HepG2 (cell line): ENCODE results near the gene SIRPA. TPM values are rescaled to one million over a fixed set of nuclear protein-coding genes. Genes with fewer than 3 reads are reported as not detected.

Experiments
- ATAC-seq: fragments of 200-7000 bp; cut with Tn5 transposase; 3 replicates; pipeline ENCODE4 v1.9.1; 2020; ENCODE audit warnings: mild to moderate bottlenecking, moderate library complexity
- BruUV-seq: library from RNA; stranded (reverse); fragments of 400-500 nt; replicated peaks from 2 replicates; lab custom pipeline; 2021; lab: Mats Ljungman, UMichigan
- CTCF ChIA-PET: fragments of 300-600 bp; formaldehyde crosslinking; extraction: SDS; loops from one replicate; lab custom pipeline; 2021; ENCODE audit warnings: low total read pairs, inconsistent platforms, low intra/inter-chr PET ratio; lab: Yijun Ruan, JAX
- POLR2A ChIA-PET: fragments of 350-600 bp; sonication (Branson Sonifier 250); formaldehyde crosslinking; loops from one replicate; lab custom pipeline; 2020; ENCODE audit warnings: antibody characterized with exemption, inconsistent platforms; lab: Yijun Ruan, JAX
- DNase-seq: peaks from one replicate; pipeline ENCODE4 v3.0.0-alpha.2; 2015; ENCODE audit warnings: low spot score
- FAIRE-seq: peaks from 3 replicates; lab custom pipeline; 2011; peaks lifted over from hg19 to GRCh38; lab: Jason Lieb, UNC
- H2AFZ ChIP-seq: one replicate; pipeline ENCODE4 v1.6.1; 2011; ENCODE audit warnings: low read length, inconsistent platforms
- H3K27ac ChIP-seq: fragments of 300-600 bp; 3 replicates; pipeline ENCODE4 v1.8.0; 2011; ENCODE audit warnings: mixed run types, mild to moderate bottlenecking, mixed read lengths, low read length, inconsistent platforms; ENCODE audit not compliant: insufficient read depth; ENCODE audit errors: extremely low read length
- H3K27me3 ChIP-seq, 2 experiments: fragments of 200-600 bp in 1 of 2; 2 replicates in 1 of 2; 3 replicates in 1 of 2; pipeline versions ENCODE4 v1.6.0 to v1.8.0; 2011; ENCODE audit warnings: low read length in 2 of 2, mild to moderate bottlenecking in 2 of 2, moderate library complexity in 2 of 2, inconsistent platforms in 1 of 2; ENCODE audit not compliant: insufficient read depth in 2 of 2, control insufficient read depth in 1 of 2
- H3K36me3 ChIP-seq, 2 experiments: fragments of 200-600 bp in 1 of 2; replicated peaks in 1 of 2; 2 replicates in 1 of 2; 3 replicates in 1 of 2; pipeline versions ENCODE4 v1.5.1 to v1.8.0; 2011; ENCODE audit warnings: low read length in 2 of 2, inconsistent platforms in 1 of 2; ENCODE audit not compliant: insufficient read depth in 2 of 2, control insufficient read depth in 1 of 2
- H3K4me1 ChIP-seq: 2 replicates; pipeline ENCODE4 v1.5.1; 2012; ENCODE audit warnings: low read length, inconsistent platforms; ENCODE audit not compliant: insufficient read depth
- H3K4me2 ChIP-seq: 2 replicates; pipeline ENCODE4 v1.6.0; 2011; ENCODE audit warnings: low read depth, low read length, inconsistent platforms
- H3K4me3 ChIP-seq, 3 experiments: fragments of 200-600 bp in 1 of 3; sonication (generic), shearing (Covaris generic) in 1 of 3; replicated peaks in 1 of 3; 2 replicates each; pipeline ENCODE4 v1.5.1; 2011 to 2016; ENCODE audit warnings: low read length in 3 of 3, inconsistent platforms in 2 of 3, low read depth in 2 of 3, mild to moderate bottlenecking in 2 of 3, control low read depth in 1 of 3, mixed read lengths in 1 of 3; ENCODE audit not compliant: insufficient read depth in 1 of 3
- H3K79me2 ChIP-seq: one replicate; pipeline ENCODE4 v1.6.1; 2011; ENCODE audit warnings: low read length, inconsistent platforms; ENCODE audit not compliant: insufficient read depth
- H3K9ac ChIP-seq: 2 replicates; pipeline ENCODE4 v1.6.0; 2011; ENCODE audit warnings: mild to moderate bottlenecking, low read depth, low read length, inconsistent platforms; ENCODE audit not compliant: insufficient read depth
- H3K9me3 ChIP-seq: 2 replicates; pipeline ENCODE4 v1.5.1; 2012; ENCODE audit warnings: mild to moderate bottlenecking, low read length
- H4K20me1 ChIP-seq: 2 replicates; pipeline ENCODE4 v1.6.0; 2011; ENCODE audit warnings: inconsistent platforms, mild to moderate bottlenecking, low read length, moderate library complexity; ENCODE audit not compliant: insufficient read depth
- SOX5 ChIP-seq: IDR thresholded peaks from 2 replicates; pipeline ENCODE4 v1.6.1; 2016; ENCODE audit warnings: borderline replicate concordance
- ZBTB44 ChIP-seq: sonication (generic); formaldehyde crosslinking; IDR thresholded peaks from 2 replicates; pipeline ENCODE4 v1.4.0; 2020; ENCODE audit warnings: missing genetic modification reagents
- ZC3H13 ChIP-seq: sonication (generic); formaldehyde crosslinking; IDR thresholded peaks from 2 replicates; pipeline ENCODE4 v1.8.1; 2023; ENCODE audit warnings: mild to moderate bottlenecking, missing genetic modification reagents, moderate library complexity
- ZNF205 ChIP-seq: IDR thresholded peaks from 2 replicates; pipeline ENCODE4 v1.6.1; 2018; ENCODE audit warnings: missing biosample characterization, missing genetic modification reagents
- ZNF629 ChIP-seq: sonication (generic); formaldehyde crosslinking; conservative IDR thresholded peaks from 2 replicates; pipeline ENCODE4 v1.5.0; 2020; ENCODE audit warnings: missing genetic modification reagents
- ZNF75D ChIP-seq: sonication (generic); formaldehyde crosslinking; IDR thresholded peaks from 2 replicates; pipeline ENCODE4 v1.8.1; 2023; ENCODE audit warnings: missing genetic modification reagents, mild to moderate bottlenecking, borderline replicate concordance
- WGBS: methylation state at CpG from one replicate; pipeline ENCODE4 v1.1.6; 2017; ENCODE audit warnings: low lambda C conversion rate; 5-methylcytosine and 5-hydroxymethylcytosine counted together
- in situ Hi-C: cut with HindIII; loops from 2 replicates; pipeline ENCODE4 v1.10.0; 2017; ENCODE audit warnings: low pct_unique_long_range_greater_than_20kb; ENCODE audit not compliant: extremely low pct_ligation_motif_present
- intact Hi-C: fragments of 100-400 bp; cut with micrococcal nuclease; formaldehyde crosslinking; loops from one replicate; pipeline ENCODE4 v1.10.0; 2022; ENCODE audit not compliant: unreplicated experiment
- polyA plus RNA-seq, 8 experiments: library from polyadenylated mRNA; depleted of rRNA in 3 of 8; stranded (reverse) in 7 of 8; unstranded in 1 of 8; fragments of >200 nt; fragmentation: Illumina TruSeq in 4 of 8; extraction: Trizol in 4 of 8; gene quantifications; 2 replicates each; pipeline versions ENCODE4 v1.2.1 to v1.2.3, GENCODE V29; 2011 to 2016; ENCODE audit warnings: low read depth in 4 of 8, missing spikeins in 1 of 8, mixed read lengths in 1 of 8; ENCODE audit not compliant: insufficient read depth in 1 of 8
- total RNA-seq, 5 experiments: library from RNA; depleted of rRNA; stranded (reverse); fragments of >200 nt; fragmentation: Illumina TruSeq; extraction: Trizol; gene quantifications; 2 replicates each; pipeline ENCODE4 v1.2.3, GENCODE V29; 2016; ENCODE audit warnings: low read depth in 1 of 5
- TF ChIP-seq, protein P1 (sequence below): sonication (generic); formaldehyde crosslinking; IDR thresholded peaks from 2 replicates; pipeline ENCODE4 v1.4.0; 2020; ENCODE audit warnings: low read depth, mild to moderate bottlenecking, missing genetic modification reagents
- TF ChIP-seq, protein P2 (sequence below): sonication (generic); formaldehyde crosslinking; IDR thresholded peaks from 2 replicates; pipeline ENCODE4 v1.4.0; 2020; ENCODE audit warnings: mild to moderate bottlenecking, missing genetic modification reagents
- TF ChIP-seq, protein P3 (sequence below): sonication (generic); formaldehyde crosslinking; IDR thresholded peaks from 2 replicates; pipeline ENCODE4 v1.5.0; 2020; ENCODE audit warnings: missing genetic modification reagents, mild to moderate bottlenecking, borderline replicate concordance

The SIRPA gene
- total and polyA plus RNA-seq, 2 of the 13 experiments (the other 11 are each of a cell fraction or from before 2014, with no cell fraction given) = 7.2 to 17.6 TPM

- H3K4me1 ChIP-seq = peaks cover 70% of the 10 kb centered on the region
- CTCF ChIA-PET = no interaction called here
- no peak overlapping the region for H3K4me2 ChIP-seq
- no peaks in the 10 kb centered on the region for H3K36me3 ChIP-seq
- no peak overlapping the region for H3K9ac ChIP-seq
- FAIRE-seq = no peak
- no peak for DNase-seq
- no peak overlapping the region for H2AFZ ChIP-seq
- in situ Hi-C loops (no loop called here), intact Hi-C loops (no loop called here)
- no TSS peak for BruUV-seq
- H4K20me1 ChIP-seq = no peaks in the 10 kb centered on the region
- H3K9me3 ChIP-seq = no peaks in the 10 kb centered on the region
- TF ChIP-seq, protein P1, sequence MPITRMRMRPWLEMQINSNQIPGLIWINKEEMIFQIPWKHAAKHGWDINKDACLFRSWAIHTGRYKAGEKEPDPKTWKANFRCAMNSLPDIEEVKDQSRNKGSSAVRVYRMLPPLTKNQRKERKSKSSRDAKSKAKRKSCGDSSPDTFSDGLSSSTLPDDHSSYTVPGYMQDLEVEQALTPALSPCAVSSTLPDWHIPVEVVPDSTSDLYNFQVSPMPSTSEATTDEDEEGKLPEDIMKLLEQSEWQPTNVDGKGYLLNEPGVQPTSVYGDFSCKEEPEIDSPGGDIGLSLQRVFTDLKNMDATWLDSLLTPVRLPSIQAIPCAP (CRISPR knock-in tag) = no peak
- TF ChIP-seq, protein P2, sequence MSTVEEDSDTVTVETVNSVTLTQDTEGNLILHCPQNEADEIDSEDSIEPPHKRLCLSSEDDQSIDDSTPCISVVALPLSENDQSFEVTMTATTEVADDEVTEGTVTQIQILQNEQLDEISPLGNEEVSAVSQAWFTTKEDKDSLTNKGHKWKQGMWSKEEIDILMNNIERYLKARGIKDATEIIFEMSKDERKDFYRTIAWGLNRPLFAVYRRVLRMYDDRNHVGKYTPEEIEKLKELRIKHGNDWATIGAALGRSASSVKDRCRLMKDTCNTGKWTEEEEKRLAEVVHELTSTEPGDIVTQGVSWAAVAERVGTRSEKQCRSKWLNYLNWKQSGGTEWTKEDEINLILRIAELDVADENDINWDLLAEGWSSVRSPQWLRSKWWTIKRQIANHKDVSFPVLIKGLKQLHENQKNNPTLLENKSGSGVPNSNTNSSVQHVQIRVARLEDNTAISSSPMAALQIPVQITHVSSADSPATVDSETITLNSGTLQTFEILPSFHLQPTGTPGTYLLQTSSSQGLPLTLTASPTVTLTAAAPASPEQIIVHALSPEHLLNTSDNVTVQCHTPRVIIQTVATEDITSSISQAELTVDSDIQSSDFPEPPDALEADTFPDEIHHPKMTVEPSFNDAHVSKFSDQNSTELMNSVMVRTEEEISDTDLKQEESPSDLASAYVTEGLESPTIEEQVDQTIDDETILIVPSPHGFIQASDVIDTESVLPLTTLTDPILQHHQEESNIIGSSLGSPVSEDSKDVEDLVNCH (CRISPR knock-in tag) = no peak
- TF ChIP-seq ZC3H13 (no peak), SOX5 (CRISPR knock-in tag) (no peak), ZBTB44 (CRISPR knock-in tag) (no peak), ZNF75D (CRISPR knock-in tag) (no peak), ZNF629 (CRISPR knock-in tag) (peak; percentile 73; the same call in 1 of the 2 replicates), ZNF205 (CRISPR knock-in tag) (no peak)
- TF ChIP-seq, protein P3, sequence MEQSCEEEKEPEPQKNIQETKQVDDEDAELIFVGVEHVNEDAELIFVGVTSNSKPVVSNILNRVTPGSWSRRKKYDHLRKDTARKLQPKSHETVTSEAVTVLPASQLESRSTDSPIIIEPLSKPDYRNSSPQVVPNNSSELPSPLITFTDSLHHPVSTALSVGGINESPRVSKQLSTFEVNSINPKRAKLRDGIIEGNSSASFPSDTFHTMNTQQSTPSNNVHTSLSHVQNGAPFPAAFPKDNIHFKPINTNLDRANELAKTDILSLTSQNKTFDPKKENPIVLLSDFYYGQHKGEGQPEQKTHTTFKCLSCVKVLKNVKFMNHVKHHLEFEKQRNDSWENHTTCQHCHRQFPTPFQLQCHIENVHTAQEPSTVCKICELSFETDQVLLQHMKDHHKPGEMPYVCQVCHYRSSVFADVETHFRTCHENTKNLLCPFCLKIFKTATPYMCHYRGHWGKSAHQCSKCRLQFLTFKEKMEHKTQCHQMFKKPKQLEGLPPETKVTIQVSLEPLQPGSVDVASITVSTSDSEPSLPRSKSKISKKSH = no peak
- peaks cover 5% of the 10 kb centered on the region for H3K79me2 ChIP-seq
- no peak overlapping the region for H3K4me3 ChIP-seq
- peaks cover 11 to 20% of the 10 kb centered on the region in 2 experiments for H3K27me3 ChIP-seq
- WGBS = 77% methylated on average over 17 of the region's 17 CpGs
- POLR2A ChIA-PET = no interaction called here
- ATAC-seq = no peak
- H3K27ac ChIP-seq = no peak overlapping the region
Measured at GRCh38 chr20:1891263-1892118, 3.7 kb upstream of the SIRPA start.
